ENCODE results near the gene STK17A. TPM values are rescaled to one million over a fixed set of nuclear protein-coding genes. Genes with fewer than 3 reads are reported as not detected.
A peak's percentile ranks its signal among the peaks of the same experiment; 100 is the strongest.
"Not testable (repeated sequence)": the region's sequence is repeated elsewhere in the genome, so short reads cannot be mapped to it uniquely, and the experiment has no call there.

STK17A gene
- total RNA-seq, 2 donors from 2014 or later, result 16.0 to 30.6 TPM

DNA sequence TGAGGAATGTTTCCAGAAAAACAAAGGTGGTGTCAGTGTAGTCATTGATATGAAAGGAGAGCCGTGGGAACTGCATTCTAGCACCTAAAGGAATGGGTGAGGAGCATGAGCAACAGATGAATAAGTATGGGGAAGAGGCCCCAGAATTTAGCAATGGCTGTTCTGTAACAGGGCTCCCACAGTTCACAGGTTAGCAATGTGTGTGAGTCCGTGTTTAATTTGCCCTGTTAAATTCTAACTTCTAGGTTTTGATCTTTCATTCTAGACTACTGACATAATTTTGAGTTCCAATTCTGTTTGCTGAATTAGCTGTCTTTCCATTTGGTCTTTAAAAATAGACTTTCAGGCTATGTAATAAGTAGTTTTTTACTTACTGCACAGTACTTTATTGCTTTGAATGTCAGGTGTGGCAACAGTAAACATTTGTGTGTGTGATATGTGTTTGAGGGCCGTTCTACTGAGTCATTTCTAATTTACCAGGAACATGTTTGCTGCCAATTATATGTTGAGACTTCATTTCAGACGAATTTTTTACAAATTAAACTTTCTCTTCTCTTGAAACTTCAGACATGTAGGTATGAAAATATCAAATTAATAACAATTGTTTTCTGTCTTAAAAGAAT is 8.8 kb downstream of the STK17A start:
- TF ChIP-seq, protein P1, sequence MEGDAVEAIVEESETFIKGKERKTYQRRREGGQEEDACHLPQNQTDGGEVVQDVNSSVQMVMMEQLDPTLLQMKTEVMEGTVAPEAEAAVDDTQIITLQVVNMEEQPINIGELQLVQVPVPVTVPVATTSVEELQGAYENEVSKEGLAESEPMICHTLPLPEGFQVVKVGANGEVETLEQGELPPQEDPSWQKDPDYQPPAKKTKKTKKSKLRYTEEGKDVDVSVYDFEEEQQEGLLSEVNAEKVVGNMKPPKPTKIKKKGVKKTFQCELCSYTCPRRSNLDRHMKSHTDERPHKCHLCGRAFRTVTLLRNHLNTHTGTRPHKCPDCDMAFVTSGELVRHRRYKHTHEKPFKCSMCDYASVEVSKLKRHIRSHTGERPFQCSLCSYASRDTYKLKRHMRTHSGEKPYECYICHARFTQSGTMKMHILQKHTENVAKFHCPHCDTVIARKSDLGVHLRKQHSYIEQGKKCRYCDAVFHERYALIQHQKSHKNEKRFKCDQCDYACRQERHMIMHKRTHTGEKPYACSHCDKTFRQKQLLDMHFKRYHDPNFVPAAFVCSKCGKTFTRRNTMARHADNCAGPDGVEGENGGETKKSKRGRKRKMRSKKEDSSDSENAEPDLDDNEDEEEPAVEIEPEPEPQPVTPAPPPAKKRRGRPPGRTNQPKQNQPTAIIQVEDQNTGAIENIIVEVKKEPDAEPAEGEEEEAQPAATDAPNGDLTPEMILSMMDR (IDR thresholded peaks at IDR 0.05), result no peak
- no peaks in the 10 kb centered on the region for H3K4me1 ChIP-seq
- no peaks in the 10 kb centered on the region for H3K27me3 ChIP-seq
- no peaks in the 10 kb centered on the region for H3K9me3 ChIP-seq
- intact Hi-C loops (cut with DNase I), result no loop called here
- no peaks in the 10 kb centered on the region for H3K36me3 ChIP-seq
- H3K4me3 ChIP-seq, result no peak overlapping the region
- no peak overlapping the region for H3K9ac ChIP-seq (ENCODE audit: low read depth in 2 of 2, low read length in 2 of 2)
- peak overlapping the region; percentile 48 for H3K27ac ChIP-seq
- no peak for DNase-seq

DNA sequence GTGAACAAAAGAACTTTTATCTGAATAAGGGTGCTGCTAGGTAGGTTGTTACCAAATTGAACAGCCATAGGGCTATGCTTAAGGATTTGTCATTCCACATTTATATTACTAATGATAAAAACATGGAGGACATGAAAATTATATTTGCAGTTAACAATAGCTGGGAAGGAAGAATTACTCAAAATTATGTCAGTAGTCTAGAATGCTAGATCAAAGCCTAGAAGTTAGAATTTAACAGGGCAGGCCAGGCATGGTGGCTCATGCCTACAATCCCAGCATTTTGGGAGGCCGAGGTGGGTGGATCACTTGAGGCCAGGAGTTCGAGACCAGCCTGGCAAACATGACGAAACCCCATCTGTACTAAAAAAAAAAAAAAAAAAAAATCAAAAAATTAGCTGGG is 9.4 kb downstream of the STK17A start:
- peak overlapping the region; percentile 48 for H3K27ac ChIP-seq
- no peaks in the 10 kb centered on the region for H3K27me3 ChIP-seq
- H3K36me3 ChIP-seq, result no peaks in the 10 kb centered on the region
- H3K4me1 ChIP-seq, result no peaks in the 10 kb centered on the region
- H3K4me3 ChIP-seq, result no peak overlapping the region
- no peak for DNase-seq
- intact Hi-C loops (cut with DNase I), result no loop called here
- no peak overlapping the region for H3K9ac ChIP-seq (ENCODE audit: low read depth in 2 of 2, low read length in 2 of 2)
- H3K9me3 ChIP-seq, result no peaks in the 10 kb centered on the region
- TF ChIP-seq, protein P1 (IDR thresholded peaks at IDR 0.05), result no peak

DNA sequence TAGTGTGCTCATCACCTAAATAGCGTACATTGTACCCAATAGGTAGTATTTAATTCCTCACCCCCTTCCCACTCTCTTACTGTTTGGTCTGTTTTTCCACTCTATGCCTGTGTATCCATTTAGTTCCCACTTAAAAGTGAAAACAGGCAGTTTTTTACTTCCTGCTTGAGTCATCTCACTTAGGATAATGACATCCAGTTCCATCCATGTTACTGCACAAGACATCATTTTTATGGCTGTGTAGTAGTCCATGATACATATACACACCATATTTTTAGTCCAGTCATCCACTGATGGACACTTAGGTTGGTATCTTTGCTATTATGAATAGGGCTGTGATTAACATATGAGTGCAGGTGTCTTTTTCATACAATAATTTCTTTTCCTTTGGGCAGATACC is 10.1 kb downstream of the STK17A start:
- no peak overlapping the region for H3K4me3 ChIP-seq
- H3K27me3 ChIP-seq, result no peaks in the 10 kb centered on the region
- H3K36me3 ChIP-seq, result no peaks in the 10 kb centered on the region
- intact Hi-C loops (cut with DNase I), result no loop called here
- H3K9me3 ChIP-seq, result no peaks in the 10 kb centered on the region
- H3K4me1 ChIP-seq, result no peaks in the 10 kb centered on the region
- TF ChIP-seq, protein P1 (IDR thresholded peaks at IDR 0.05), result no peak
- H3K9ac ChIP-seq (ENCODE audit: low read depth in 2 of 2, low read length in 2 of 2), result no peak overlapping the region
- DNase-seq, result no peak
- H3K27ac ChIP-seq, result no peak overlapping the region

DNA sequence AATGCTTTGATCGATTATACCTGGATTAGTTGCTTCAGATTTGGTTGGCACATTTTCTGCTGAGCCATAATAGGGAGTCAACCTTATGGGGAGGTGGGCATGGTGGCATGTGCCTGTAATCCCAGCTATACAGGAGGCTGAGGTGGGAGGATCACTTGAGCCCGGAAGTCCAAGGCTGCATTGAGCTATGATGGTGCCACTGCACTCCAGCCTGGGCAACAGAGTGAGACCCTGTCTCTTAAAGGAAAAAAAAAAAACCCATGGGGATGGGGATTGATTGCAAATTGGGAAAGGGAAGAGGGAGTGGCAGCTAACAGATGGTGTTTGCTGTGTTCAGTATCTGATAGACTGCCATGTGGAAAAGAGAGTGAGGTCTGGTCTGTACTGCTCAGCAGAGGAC is 11.1 kb downstream of the STK17A start:
- Histone ChIP-seq H3K9ac (ENCODE audit: low read depth in 2 of 2, low read length in 2 of 2) (no peak overlapping the region), H3K4me1 (no peaks in the 10 kb centered on the region), H3K27me3 (no peaks in the 10 kb centered on the region), H3K36me3 (no peaks in the 10 kb centered on the region), H3K9me3 (no peaks in the 10 kb centered on the region), H3K4me3 (no peak overlapping the region), H3K27ac (no peak overlapping the region)
- TF ChIP-seq, protein P1 (IDR thresholded peaks at IDR 0.05), result no peak
- intact Hi-C loops (cut with DNase I), result no loop called here
- no peak for DNase-seq

DNA sequence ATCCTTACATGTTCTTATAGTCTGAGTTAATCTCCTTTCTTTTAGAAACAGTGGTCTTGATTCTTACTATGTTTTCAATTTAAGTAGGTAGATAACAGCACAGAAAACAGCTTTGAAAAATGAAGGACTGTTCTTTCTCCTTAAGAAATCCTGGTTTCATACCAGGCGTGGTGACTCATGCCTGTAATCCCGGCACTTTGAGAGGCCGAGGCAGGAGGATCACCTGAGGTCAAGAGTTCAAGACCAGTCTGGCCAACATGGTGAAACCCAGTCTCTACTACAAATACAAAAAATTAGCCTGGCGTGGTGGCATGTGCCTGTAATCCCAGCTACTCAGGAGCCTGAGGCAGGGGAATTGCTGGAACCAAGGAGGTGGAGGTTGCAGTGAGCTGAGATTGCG is 13.5 kb downstream of the STK17A start:
- H3K27ac ChIP-seq; H3K9me3 ChIP-seq; H3K4me1 ChIP-seq; H3K27me3 ChIP-seq; H3K9ac ChIP-seq (ENCODE audit: low read depth in 2 of 2, low read length in 2 of 2); H3K4me3 ChIP-seq; intact Hi-C loops (cut with DNase I); DNase-seq; H3K36me3 ChIP-seq: not testable (repeated sequence)

DNA sequence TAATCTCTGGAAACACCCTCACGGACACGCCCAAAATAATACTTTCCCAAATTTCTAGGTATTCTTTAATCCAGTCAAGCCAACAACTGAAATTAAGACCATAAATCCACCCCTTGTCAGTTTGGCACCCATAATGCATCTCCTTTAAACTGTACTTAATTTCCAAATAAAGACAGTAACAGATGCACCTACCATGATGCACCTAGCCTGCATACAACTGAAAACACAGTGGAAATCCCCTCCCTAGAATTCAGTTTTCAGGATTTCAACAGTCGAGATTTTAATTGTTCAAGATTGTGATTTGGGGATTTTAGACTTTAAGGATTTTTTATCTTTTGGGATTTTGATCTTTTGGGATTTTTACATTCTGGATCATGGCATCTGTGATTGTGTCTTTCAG is 17.1 kb downstream of the STK17A start:
- intact Hi-C loops (cut with DNase I), result no loop called here
- Histone ChIP-seq H3K9me3 (no peaks in the 10 kb centered on the region), H3K4me1 (no peaks in the 10 kb centered on the region), H3K27ac (no peak overlapping the region), H3K9ac (ENCODE audit: low read depth in 2 of 2, low read length in 2 of 2) (no peak overlapping the region), H3K36me3 (peaks cover 5% of the 10 kb centered on the region), H3K4me3 (no peak overlapping the region), H3K27me3 (no peaks in the 10 kb centered on the region)
- no peak for DNase-seq
- TF ChIP-seq, protein P1 (IDR thresholded peaks at IDR 0.05), result no peak

All from colonic mucosa (tissue), 4 donors.